ENCODE results near the gene TMBIM1.
"Not testable (repeated sequence)": the region's sequence is repeated elsewhere in the genome, so short reads cannot be mapped to it uniquely, and the experiment has no call there.

The TMBIM1 gene

GRCh38 chr2:218318241-218318640, 25.9 kb upstream of the TMBIM1 start:
- DNase-seq (ENCODE audit: low spot score), result no peak

GRCh38 chr2:218317835-218318234, 25.5 kb upstream of the TMBIM1 start:
- DNase-seq (ENCODE audit: low spot score), result no peak

- no peak for DNase-seq (ENCODE audit: low spot score)
Measured at GRCh38 chr2:218317303-218317630, 25.0 kb upstream of the TMBIM1 start.

DNA sequence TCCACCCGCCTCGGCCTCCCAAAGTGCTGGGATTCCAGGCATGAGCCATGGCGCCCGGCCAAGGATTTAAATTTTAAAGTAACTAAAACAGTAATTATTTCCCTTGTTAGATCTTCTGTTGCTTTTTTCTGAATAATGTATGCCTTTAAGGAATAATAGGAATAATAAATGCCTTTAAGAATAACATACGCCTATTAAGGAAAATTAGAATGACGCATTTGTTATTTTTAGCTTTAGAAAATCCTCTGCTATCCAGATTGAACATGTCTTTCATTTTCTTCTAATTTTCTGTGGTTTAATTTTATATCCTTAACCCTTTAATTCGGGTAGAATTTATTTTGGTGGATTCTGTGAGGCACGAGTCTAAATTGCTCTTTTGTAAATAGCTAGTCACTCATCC, 23.1 kb upstream of the TMBIM1 start:
- DNase-seq (ENCODE audit: low spot score), result no peak

GRCh38 chr2:218314764-218315163, 22.5 kb upstream of the TMBIM1 start:
- DNase-seq (ENCODE audit: low spot score), result not testable (repeated sequence)

GRCh38 chr2:218313356-218313755, 21.1 kb upstream of the TMBIM1 start:
- no peak for DNase-seq (ENCODE audit: low spot score)

GRCh38 chr2:218312267-218312756, 20.0 kb upstream of the TMBIM1 start:
- no peak for DNase-seq (ENCODE audit: low spot score)

GRCh38 chr2:218311541-218312266, 19.4 kb upstream of the TMBIM1 start:
- not testable (repeated sequence) for DNase-seq (ENCODE audit: low spot score)

GRCh38 chr2:218310853-218311540, 18.7 kb upstream of the TMBIM1 start:
- DNase-seq (ENCODE audit: low spot score), result no peak

- DNase-seq (ENCODE audit: low spot score), result no peak
Measured at GRCh38 chr2:218307415-218308090, 15.2 kb upstream of the TMBIM1 start.

GRCh38 chr2:218306184-218306920, 14.0 kb upstream of the TMBIM1 start:
- no peak for DNase-seq (ENCODE audit: low spot score)

DNA sequence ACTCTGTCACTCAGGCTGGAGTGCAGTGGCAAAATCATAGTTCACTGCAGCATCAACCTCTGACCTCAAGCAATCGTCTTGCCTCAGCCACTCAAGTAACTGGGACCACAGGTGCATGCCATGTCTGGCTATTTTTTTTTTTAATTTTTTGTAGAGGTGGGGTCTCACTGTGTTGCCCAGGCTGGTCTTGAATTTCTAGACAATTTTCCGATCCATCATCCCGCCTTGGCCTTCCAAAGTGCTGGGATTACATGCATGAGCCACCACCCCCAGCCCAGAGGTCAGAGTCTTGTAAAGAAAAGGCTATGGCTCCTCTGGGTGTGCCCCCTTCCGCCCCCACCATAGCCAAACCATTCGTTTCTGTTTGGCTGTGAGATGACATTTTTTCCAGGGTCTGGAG, 13.1 kb upstream of the TMBIM1 start:
- DNase-seq (ENCODE audit: low spot score), result no peak

- DNase-seq (ENCODE audit: low spot score), result peak; percentile 75
Measured at GRCh38 chr2:218301176-218301819, 9.0 kb upstream of the TMBIM1 start.

DNA sequence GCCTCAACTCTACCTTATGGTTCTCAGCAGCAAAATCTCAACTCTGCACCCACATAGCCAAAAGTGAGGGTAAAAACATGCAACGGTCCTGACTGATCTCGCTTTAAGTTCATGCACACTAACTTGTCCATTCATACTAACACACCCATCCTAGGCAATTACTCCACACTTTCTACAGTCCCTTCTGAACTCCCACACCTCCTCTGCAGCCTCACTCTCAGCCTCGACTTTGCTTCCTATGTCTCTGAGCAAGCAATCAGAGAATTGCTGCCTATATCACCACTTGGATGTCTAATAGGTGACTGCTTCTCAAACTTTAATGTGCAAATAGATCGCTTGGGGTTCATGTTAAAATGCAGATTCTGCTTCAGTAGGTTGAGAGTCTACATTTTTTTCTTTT, 7.8 kb upstream of the TMBIM1 start:
- DNase-seq (ENCODE audit: low spot score), result no peak

- no peak for DNase-seq (ENCODE audit: low spot score)
Measured at GRCh38 chr2:218298314-218298875, 6.1 kb upstream of the TMBIM1 start.

- DNase-seq (ENCODE audit: low spot score), result no peak
Measured at GRCh38 chr2:218296847-218297246, 4.5 kb upstream of the TMBIM1 start.

DNA sequence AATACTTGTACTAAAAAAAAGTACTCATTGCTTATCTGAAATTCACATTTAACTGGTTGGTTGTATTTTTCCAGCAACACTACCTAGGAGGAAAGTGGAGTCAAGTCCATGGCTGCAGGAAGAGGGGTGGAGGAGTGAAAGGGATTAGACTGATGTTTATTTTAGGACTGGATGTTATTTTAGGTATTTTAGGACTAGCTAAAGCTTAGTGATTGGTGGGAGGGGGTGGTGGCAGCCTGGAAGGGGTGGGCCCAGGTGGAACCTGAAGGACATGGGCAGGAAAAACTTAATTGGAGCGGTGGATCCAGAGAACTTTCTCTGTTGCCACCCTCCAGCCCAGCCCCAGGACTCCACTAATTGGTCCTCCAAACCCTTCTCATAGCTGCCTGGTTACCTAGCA, 3.9 kb upstream of the TMBIM1 start:
- DNase-seq (ENCODE audit: low spot score), result no peak

GRCh38 chr2:218295029-218295428, 2.7 kb upstream of the TMBIM1 start:
- peak; percentile 41 for DNase-seq (ENCODE audit: low spot score)

DNA sequence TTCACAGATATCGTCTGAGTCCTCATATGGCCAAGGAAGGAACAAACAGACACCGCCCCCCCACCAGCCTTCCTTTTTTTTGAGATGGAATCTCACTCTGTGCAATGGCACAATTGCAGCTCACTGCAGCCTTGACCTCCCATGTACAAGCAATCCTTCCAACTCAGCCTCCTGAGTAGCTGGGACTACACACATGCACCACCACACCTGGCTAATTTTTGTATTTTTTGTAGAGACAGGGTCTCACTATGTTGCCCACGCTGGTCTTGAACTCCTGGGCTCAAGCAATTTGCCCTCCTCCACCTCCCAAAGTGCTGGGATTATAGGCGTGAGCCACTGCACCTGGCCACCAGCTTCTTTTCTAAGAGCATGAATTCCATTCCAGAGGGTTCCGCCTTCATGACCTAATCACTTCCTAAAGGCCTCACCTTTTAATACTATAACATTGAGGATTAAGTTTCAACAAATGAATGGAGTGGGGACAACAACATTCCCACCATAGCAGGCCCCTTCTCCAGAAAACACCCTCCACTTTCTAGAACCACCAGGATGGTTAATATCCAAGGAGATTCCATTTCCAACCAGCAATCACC, 2.2 kb upstream of the TMBIM1 start:
- no peak for DNase-seq (ENCODE audit: low spot score)

DNA sequence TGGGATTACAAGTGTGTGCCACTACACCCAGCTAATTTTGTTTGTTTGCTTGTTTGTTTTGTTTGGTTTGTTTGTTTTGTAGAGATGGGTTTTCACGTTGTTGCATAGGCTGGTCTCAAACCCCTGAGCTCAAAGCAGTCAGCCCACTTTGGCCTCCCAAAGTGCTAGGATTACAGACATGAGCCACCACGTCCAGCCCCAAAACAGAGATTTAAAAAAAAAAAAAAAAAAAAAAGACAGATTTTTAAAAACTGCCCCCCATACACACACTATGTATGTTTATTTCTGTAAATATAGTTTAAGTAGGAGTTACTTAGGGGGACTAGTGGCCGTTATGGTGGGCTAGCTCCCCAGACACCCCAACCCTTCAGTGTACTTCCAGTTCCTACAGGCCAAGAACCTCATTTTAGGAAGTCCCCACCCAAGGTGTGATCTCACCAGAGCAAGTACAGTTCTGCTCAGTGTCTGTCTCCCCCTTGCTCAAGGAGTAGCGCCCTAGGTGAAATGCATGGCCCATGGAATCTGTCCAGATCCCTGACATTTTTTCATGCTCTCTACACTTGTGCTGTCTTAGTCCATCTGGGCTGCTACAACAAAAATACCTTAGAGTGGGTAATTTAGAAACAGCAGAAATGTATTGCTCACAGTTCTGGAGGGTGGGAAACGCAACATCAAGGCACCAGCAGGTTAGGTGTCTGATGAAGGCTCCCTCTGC, 1.6 kb upstream of the TMBIM1 start:
- DNase-seq (ENCODE audit: low spot score), result no peak
